RWPE1 (cell line): Measurements from ENCODE around the gene ANKRD39.
"Not testable (repeated sequence)": the region's sequence is repeated elsewhere in the genome, so short reads cannot be mapped to it uniquely, and the experiment has no call there.

ENCODE experiments used
- CTCF ChIA-PET: fragments of 350-600 bp; sonication (Branson Sonifier 250); formaldehyde crosslinking; extraction: SDS; loops from one replicate; lab custom pipeline; 2021; lab: Yijun Ruan, JAX
- POLR2A ChIA-PET: fragments of 400-600 bp; formaldehyde crosslinking; extraction: SDS; loops from one replicate; lab custom pipeline; 2020; ENCODE audit warnings: antibody characterized with exemption; ENCODE audit not compliant: low non-redundant PET; lab: Yijun Ruan, JAX
- DNase-seq: peaks from one replicate; pipeline ENCODE4 v3.0.0; 2012; ENCODE audit warnings: low spot score
- H3K27ac ChIP-seq: fragments of 450-650 bp; 2 replicates; pipeline ENCODE4 v1.5.1; 2017
- CTCF ChIP-seq: fragments of 450-650 bp; conservative IDR thresholded peaks from 2 replicates; pipeline ENCODE4 v1.5.1; 2017; ENCODE audit warnings: low read depth, mild to moderate bottlenecking

The ANKRD39 gene

GRCh38 chr2:96865654-96866053 is 7.8 kb upstream of the ANKRD39 start:
- DNase-seq: no peak
- POLR2A ChIA-PET: no interaction called here
- CTCF ChIA-PET: interaction anchor here (0.8 kb wide), 1 partner anchor 90 kb away, joined by 4 read pairs; no protein-coding TSS in a partner anchor
- TF ChIP-seq CTCF: no peak
- H3K27ac ChIP-seq: peak overlapping the region; percentile 89

GRCh38 chr2:96864343-96865091 is 6.7 kb upstream of the ANKRD39 start:
- CTCF ChIA-PET: interaction anchor here (0.5 to 0.9 kb wide), 3 partner anchors 16 to 63 kb away, joined by 3 to 6 read pairs (median 3); no protein-coding TSS in a partner anchor

GRCh38 chr2:96863575-96864342 is 5.9 kb upstream of the ANKRD39 start:
- TF ChIP-seq CTCF: no peak
- ChIA-PET POLR2A (no interaction called here), CTCF (interaction anchor here (0.5 to 1.6 kb wide), 4 partner anchors 16 to 87 kb away, joined by 3 to 6 read pairs (median 4); no protein-coding TSS in a partner anchor)
- H3K27ac ChIP-seq: peak overlapping the region; percentile 34
- DNase-seq: no peak

More at GRCh38 chr2:96864343-96865091, 6.7 kb upstream of the ANKRD39 start:
- POLR2A ChIA-PET: no interaction called here
- DNase-seq: no peak
- no peak for TF ChIP-seq CTCF
- H3K27ac ChIP-seq: peak overlapping the region; percentile 89; the same call in 1 of the 2 replicates

- H3K27ac ChIP-seq: peak overlapping the region; percentile 34
- not testable (repeated sequence) for DNase-seq
- POLR2A ChIA-PET: interaction anchor here (1.3 kb wide), 1 partner anchor 87 kb away, joined by 3 read pairs; no protein-coding TSS in a partner anchor
- CTCF ChIA-PET: interaction anchor here (1.6 kb wide), 1 partner anchor 88 kb away, joined by 5 read pairs; no protein-coding TSS in a partner anchor
These were observed 5.2 kb upstream of the ANKRD39 start for GRCh38 chr2:96863056-96863455.

- POLR2A ChIA-PET: no interaction called here
These were observed 3.3 kb upstream of the ANKRD39 start for GRCh38 chr2:96861074-96861473.

More at GRCh38 chr2:96861074-96861473, 3.3 kb upstream of the ANKRD39 start:
- no peak for TF ChIP-seq CTCF
- CTCF ChIA-PET: interaction anchor here (0.6 kb wide), 1 partner anchor 89 kb away, joined by 7 read pairs; no protein-coding TSS in a partner anchor
- no peak for DNase-seq
- H3K27ac ChIP-seq: peak overlapping the region; percentile 72
